Measurements from ENCODE around the gene KCNE1. TPM values are rescaled to one million over a fixed set of nuclear protein-coding genes. Genes with fewer than 3 reads are reported as not detected.
A peak's percentile ranks its signal among the peaks of the same experiment; 100 is the strongest.

Gene KCNE1
- total RNA-seq, 1 donor from 2014 or later = 0.52 TPM

- peak overlapping the region; percentile 51 to 57 (median 52) for H3K9ac ChIP-seq (ENCODE audit: low read depth in 1 of 3, low read length in 3 of 3)
- H3K27me3 ChIP-seq (ENCODE audit: control insufficient read depth in 3 of 3, insufficient read depth in 3 of 3, low read length in 3 of 3) = no peaks in the 10 kb centered on the region
- peaks cover 10 to 28% (median 17%) of the 10 kb centered on the region in 3 donors for H3K4me1 ChIP-seq (ENCODE audit: control insufficient read depth in 3 of 3, insufficient read depth in 3 of 3, low read length in 3 of 3)
Measured at GRCh38 chr21:34524646-34525601, 12.9 kb upstream of the KCNE1 start.

GRCh38 chr21:34523019-34523555 lies 11.1 kb upstream of the KCNE1 start:
- Histone ChIP-seq H3K4me3 (ENCODE audit: low read length in 3 of 3) (no peak overlapping the region), H3K27me3 (ENCODE audit: control insufficient read depth in 3 of 3, insufficient read depth in 3 of 3, low read length in 3 of 3) (no peaks in the 10 kb centered on the region), H3K9me3 (ENCODE audit: control insufficient read depth in 3 of 3, low read length in 3 of 3) (no peaks in the 10 kb centered on the region), H3K9ac (ENCODE audit: low read depth in 1 of 3, low read length in 3 of 3) (no peak overlapping the region), H3K4me1 (ENCODE audit: control insufficient read depth in 3 of 3, insufficient read depth in 3 of 3, low read length in 3 of 3) (peaks cover 10 to 28% (median 16%) of the 10 kb centered on the region in 3 donors), H3K27ac (ENCODE audit: low read depth, low read length) (no peak overlapping the region), H3K36me3 (ENCODE audit: control insufficient read depth in 3 of 3, insufficient read depth in 3 of 3, low read length in 3 of 3) (peaks cover 15 to 29% (median 22%) of the 10 kb centered on the region in 3 donors)

More at GRCh38 chr21:34524646-34525601, 12.9 kb upstream of the KCNE1 start:
- peak overlapping the region; percentile 36 for H3K27ac ChIP-seq (ENCODE audit: low read depth, low read length)
- H3K36me3 ChIP-seq (ENCODE audit: control insufficient read depth in 3 of 3, insufficient read depth in 3 of 3, low read length in 3 of 3) = peaks cover 15 to 24% (median 18%) of the 10 kb centered on the region in 3 donors
- H3K9me3 ChIP-seq (ENCODE audit: control insufficient read depth in 3 of 3, low read length in 3 of 3) = no peaks in the 10 kb centered on the region
- peak overlapping the region; percentile 52 to 69 (median 63) for H3K4me3 ChIP-seq (ENCODE audit: low read length in 3 of 3)

- Histone ChIP-seq H3K27ac (ENCODE audit: low read depth, low read length) (no peak overlapping the region), H3K9ac (ENCODE audit: low read depth in 1 of 3, low read length in 3 of 3) (no peak overlapping the region), H3K4me3 (ENCODE audit: low read length in 3 of 3) (no peak overlapping the region), H3K4me1 (ENCODE audit: control insufficient read depth in 3 of 3, insufficient read depth in 3 of 3, low read length in 3 of 3) (peaks cover 9 to 28% (median 13%) of the 10 kb centered on the region in 3 donors), H3K9me3 (ENCODE audit: control insufficient read depth in 3 of 3, low read length in 3 of 3) (no peaks in the 10 kb centered on the region), H3K27me3 (ENCODE audit: control insufficient read depth in 3 of 3, insufficient read depth in 3 of 3, low read length in 3 of 3) (no peaks in the 10 kb centered on the region), H3K36me3 (ENCODE audit: control insufficient read depth in 3 of 3, insufficient read depth in 3 of 3, low read length in 3 of 3) (peaks cover 20 to 30% (median 29%) of the 10 kb centered on the region in 3 donors)
Measured at GRCh38 chr21:34522284-34522683, 10.3 kb upstream of the KCNE1 start.

- Histone ChIP-seq H3K4me3 (ENCODE audit: low read length in 3 of 3) (no peak overlapping the region), H3K27ac (ENCODE audit: low read depth, low read length) (peak overlapping the region; percentile 42), H3K36me3 (ENCODE audit: control insufficient read depth in 3 of 3, insufficient read depth in 3 of 3, low read length in 3 of 3) (peaks cover 27 to 32% (median 31%) of the 10 kb centered on the region in 3 donors), H3K4me1 (ENCODE audit: control insufficient read depth in 3 of 3, insufficient read depth in 3 of 3, low read length in 3 of 3) (peaks cover 9 to 23% (median 13%) of the 10 kb centered on the region in 3 donors), H3K27me3 (ENCODE audit: control insufficient read depth in 3 of 3, insufficient read depth in 3 of 3, low read length in 3 of 3) (no peaks in the 10 kb centered on the region), H3K9me3 (ENCODE audit: control insufficient read depth in 3 of 3, low read length in 3 of 3) (no peaks in the 10 kb centered on the region), H3K9ac (ENCODE audit: low read depth in 1 of 3, low read length in 3 of 3) (no peak overlapping the region)
Measured at GRCh38 chr21:34521561-34521960, 9.6 kb upstream of the KCNE1 start.

GRCh38 chr21:34520764-34521508 lies 8.9 kb upstream of the KCNE1 start:
- H3K27ac ChIP-seq (ENCODE audit: low read depth, low read length) = peak overlapping the region; percentile 42
- peaks cover 28 to 34% (median 31%) of the 10 kb centered on the region in 3 donors for H3K36me3 ChIP-seq (ENCODE audit: control insufficient read depth in 3 of 3, insufficient read depth in 3 of 3, low read length in 3 of 3)
- no peaks in the 10 kb centered on the region for H3K27me3 ChIP-seq (ENCODE audit: control insufficient read depth in 3 of 3, insufficient read depth in 3 of 3, low read length in 3 of 3)
- no peak overlapping the region for H3K4me3 ChIP-seq (ENCODE audit: low read length in 3 of 3)
- peaks cover 9 to 19% (median 13%) of the 10 kb centered on the region in 3 donors for H3K4me1 ChIP-seq (ENCODE audit: control insufficient read depth in 3 of 3, insufficient read depth in 3 of 3, low read length in 3 of 3)
- no peaks in the 10 kb centered on the region for H3K9me3 ChIP-seq (ENCODE audit: control insufficient read depth in 3 of 3, low read length in 3 of 3)
- H3K9ac ChIP-seq (ENCODE audit: low read depth in 1 of 3, low read length in 3 of 3) = no peak overlapping the region

- Histone ChIP-seq H3K36me3 (ENCODE audit: control insufficient read depth in 3 of 3, insufficient read depth in 3 of 3, low read length in 3 of 3) (peaks cover 28 to 36% (median 31%) of the 10 kb centered on the region in 3 donors), H3K27me3 (ENCODE audit: control insufficient read depth in 3 of 3, insufficient read depth in 3 of 3, low read length in 3 of 3) (no peaks in the 10 kb centered on the region), H3K27ac (ENCODE audit: low read depth, low read length) (peak overlapping the region; percentile 42), H3K9me3 (ENCODE audit: control insufficient read depth in 3 of 3, low read length in 3 of 3) (no peaks in the 10 kb centered on the region), H3K4me1 (ENCODE audit: control insufficient read depth in 3 of 3, insufficient read depth in 3 of 3, low read length in 3 of 3) (peaks cover 9 to 19% (median 13%) of the 10 kb centered on the region in 3 donors), H3K4me3 (ENCODE audit: low read length in 3 of 3) (no peak overlapping the region), H3K9ac (ENCODE audit: low read depth in 1 of 3, low read length in 3 of 3) (no peak overlapping the region)
Measured at GRCh38 chr21:34520281-34520680, 8.3 kb upstream of the KCNE1 start.

GRCh38 chr21:34519694-34520093 lies 7.7 kb upstream of the KCNE1 start:
- H3K4me1 ChIP-seq (ENCODE audit: control insufficient read depth in 3 of 3, insufficient read depth in 3 of 3, low read length in 3 of 3) = peaks cover 8 to 13% (median 9%) of the 10 kb centered on the region in 3 donors
- H3K9me3 ChIP-seq (ENCODE audit: control insufficient read depth in 3 of 3, low read length in 3 of 3) = no peaks in the 10 kb centered on the region
- peaks cover 28 to 36% (median 31%) of the 10 kb centered on the region in 3 donors for H3K36me3 ChIP-seq (ENCODE audit: control insufficient read depth in 3 of 3, insufficient read depth in 3 of 3, low read length in 3 of 3)
- no peak overlapping the region for H3K4me3 ChIP-seq (ENCODE audit: low read length in 3 of 3)
- no peak overlapping the region for H3K9ac ChIP-seq (ENCODE audit: low read depth in 1 of 3, low read length in 3 of 3)
- peak overlapping the region; percentile 42 for H3K27ac ChIP-seq (ENCODE audit: low read depth, low read length)
- no peaks in the 10 kb centered on the region for H3K27me3 ChIP-seq (ENCODE audit: control insufficient read depth in 3 of 3, insufficient read depth in 3 of 3, low read length in 3 of 3)

- Histone ChIP-seq H3K27ac (ENCODE audit: low read depth, low read length) (no peak overlapping the region), H3K9ac (ENCODE audit: low read depth in 1 of 3, low read length in 3 of 3) (no peak overlapping the region), H3K4me3 (ENCODE audit: low read length in 3 of 3) (no peak overlapping the region), H3K36me3 (ENCODE audit: control insufficient read depth in 3 of 3, insufficient read depth in 3 of 3, low read length in 3 of 3) (peaks cover 28 to 36% (median 31%) of the 10 kb centered on the region in 3 donors), H3K9me3 (ENCODE audit: control insufficient read depth in 3 of 3, low read length in 3 of 3) (no peaks in the 10 kb centered on the region), H3K27me3 (ENCODE audit: control insufficient read depth in 3 of 3, insufficient read depth in 3 of 3, low read length in 3 of 3) (no peaks in the 10 kb centered on the region), H3K4me1 (ENCODE audit: control insufficient read depth in 3 of 3, insufficient read depth in 3 of 3, low read length in 3 of 3) (peaks cover 6 to 11% (median 9%) of the 10 kb centered on the region in 3 donors)
Measured at GRCh38 chr21:34519016-34519415, 7.0 kb upstream of the KCNE1 start.

- Histone ChIP-seq H3K9ac (ENCODE audit: low read depth in 1 of 3, low read length in 3 of 3) (no peak overlapping the region), H3K27me3 (ENCODE audit: control insufficient read depth in 3 of 3, insufficient read depth in 3 of 3, low read length in 3 of 3) (no peaks in the 10 kb centered on the region), H3K9me3 (ENCODE audit: control insufficient read depth in 3 of 3, low read length in 3 of 3) (no peaks in the 10 kb centered on the region), H3K4me1 (ENCODE audit: control insufficient read depth in 3 of 3, insufficient read depth in 3 of 3, low read length in 3 of 3) (peaks cover 6 to 11% (median 9%) of the 10 kb centered on the region in 3 donors), H3K27ac (ENCODE audit: low read depth, low read length) (no peak overlapping the region), H3K36me3 (ENCODE audit: control insufficient read depth in 3 of 3, insufficient read depth in 3 of 3, low read length in 3 of 3) (peaks cover 28 to 35% (median 30%) of the 10 kb centered on the region in 3 donors), H3K4me3 (ENCODE audit: low read length in 3 of 3) (no peak overlapping the region)
Measured at GRCh38 chr21:34518301-34518700, 6.3 kb upstream of the KCNE1 start.

All from skeletal muscle tissue (tissue), 4 donors.